ENCODE data around the gene COQ4. TPM values are rescaled to one million over a fixed set of nuclear protein-coding genes. Genes with fewer than 3 reads are reported as not detected.

The COQ4 gene
- total RNA-seq, 3 donors from 2014 or later: 30.2 to 59.7 (median 46.2) TPM

GRCh38 chr9:128296340-128297220 lies 26.1 kb upstream of the COQ4 start:
- DNase-seq (ENCODE audit: low spot score in 2 of 2): no peak
- TF ChIP-seq CTCF (IDR thresholded peaks at IDR 0.05): no peak
- H3K27me3 ChIP-seq: no peaks in the 10 kb centered on the region
- H3K9me3 ChIP-seq: no peaks in the 10 kb centered on the region
- H3K4me1 ChIP-seq: no peaks in the 10 kb centered on the region
- no peak overlapping the region for H3K27ac ChIP-seq
- intact Hi-C loops (cut with DNase I; ENCODE audit: low total_unique reads): no loop called here
- H3K36me3 ChIP-seq: no peaks in the 10 kb centered on the region
- no peak overlapping the region for H3K4me3 ChIP-seq

GRCh38 chr9:128297221-128297773 lies 25.3 kb upstream of the COQ4 start:
- Histone ChIP-seq H3K9me3 (no peaks in the 10 kb centered on the region), H3K4me3 (no peak overlapping the region), H3K4me1 (no peaks in the 10 kb centered on the region), H3K27ac (no peak overlapping the region), H3K36me3 (no peaks in the 10 kb centered on the region), H3K27me3 (no peaks in the 10 kb centered on the region)
- TF ChIP-seq POLR2A (IDR thresholded peaks at IDR 0.05) (no peak), POLR2AphosphoS5 (IDR thresholded peaks at IDR 0.05) (no peak), CTCF (IDR thresholded peaks at IDR 0.05) (no peak)
- no peak for DNase-seq (ENCODE audit: low spot score in 2 of 2)
- intact Hi-C loops (cut with DNase I; ENCODE audit: low total_unique reads): no loop called here

GRCh38 chr9:128298535-128299482 lies 23.8 kb upstream of the COQ4 start:
- no peaks in the 10 kb centered on the region for H3K36me3 ChIP-seq
- no peak for TF ChIP-seq POLR2A (IDR thresholded peaks at IDR 0.05)
- TF ChIP-seq POLR2AphosphoS5 (IDR thresholded peaks at IDR 0.05): no peak
- no peak for TF ChIP-seq CTCF (IDR thresholded peaks at IDR 0.05)
- H3K4me1 ChIP-seq: no peaks in the 10 kb centered on the region
- intact Hi-C loops (cut with DNase I; ENCODE audit: low total_unique reads): no loop called here
- DNase-seq (ENCODE audit: low spot score in 2 of 2): peak in 1 of 2 donors; percentile 57
- H3K27ac ChIP-seq: peak overlapping the region; percentile 50 to 68
- H3K9me3 ChIP-seq: no peaks in the 10 kb centered on the region
- H3K4me3 ChIP-seq: no peak overlapping the region
- no peaks in the 10 kb centered on the region for H3K27me3 ChIP-seq

- H3K27ac ChIP-seq: peak overlapping the region in 1 of 2 donors; percentile 25
- peaks cover 4% of the 10 kb centered on the region for H3K36me3 ChIP-seq
- TF ChIP-seq POLR2AphosphoS5 (IDR thresholded peaks at IDR 0.05) (no peak), CTCF (IDR thresholded peaks at IDR 0.05) (no peak), POLR2A (IDR thresholded peaks at IDR 0.05) (no peak)
- no peaks in the 10 kb centered on the region for H3K27me3 ChIP-seq
- H3K4me3 ChIP-seq: no peak overlapping the region
- no peak for DNase-seq (ENCODE audit: low spot score in 2 of 2)
- no peaks in the 10 kb centered on the region for H3K4me1 ChIP-seq
- no peaks in the 10 kb centered on the region for H3K9me3 ChIP-seq
- intact Hi-C loops (cut with DNase I; ENCODE audit: low total_unique reads): no loop called here
Observed at GRCh38 chr9:128304136-128304970, 18.3 kb upstream of the COQ4 start.
